Cardiac fibroblast (primary cell): ENCODE measurements around the gene LOXL3.

Experiments
- DNase-seq, 2 donors: peaks; one replicate each; pipeline versions ENCODE4 v3.0.0 to v3.0.0-alpha.2; 2010; ENCODE audit warnings: low read depth in 2 of 2
- H3K4me3 ChIP-seq, 2 donors: replicated peaks in 1 of 2; 1 replicate in 1 of 2; 2 replicates in 1 of 2; pipeline ENCODE4 v1.5.1; 2011; ENCODE audit warnings: low read depth in 2 of 2, low read length in 2 of 2, mild to moderate bottlenecking in 2 of 2, moderate library complexity in 1 of 2
- CTCF ChIP-seq: IDR thresholded peaks from one replicate; pipeline ENCODE4 v1.5.1; 2011; ENCODE audit warnings: low read depth, mild to moderate bottlenecking, low read length, inconsistent platforms

LOXL3 gene

GRCh38 chr2:74501335-74502071, 52.2 kb downstream of the LOXL3 start:
- no peak for TF ChIP-seq CTCF
- DNase-seq = no peak
- H3K4me3 ChIP-seq = peak overlapping the region in 1 of 2 donors; percentile 69

DNA sequence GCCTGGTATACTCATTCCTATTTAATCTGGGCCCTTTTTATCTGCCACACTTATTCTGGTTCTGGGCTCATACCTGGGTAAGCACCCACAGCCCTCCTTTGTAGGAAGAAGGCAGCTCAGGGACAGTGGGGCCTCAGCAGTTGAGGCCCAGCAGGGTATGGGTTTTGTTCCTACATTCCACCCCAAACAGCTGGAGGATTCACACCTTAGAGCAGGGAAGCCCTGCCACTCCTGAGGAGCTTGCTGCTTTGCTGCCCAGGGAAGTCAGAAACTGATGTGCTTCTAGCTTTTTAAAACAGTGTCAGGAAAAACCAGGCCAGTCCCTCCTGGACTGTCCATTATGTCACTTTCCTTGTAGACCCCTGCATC, 53.2 kb downstream of the LOXL3 start:
- no peak overlapping the region for H3K4me3 ChIP-seq
- TF ChIP-seq CTCF = no peak

DNA sequence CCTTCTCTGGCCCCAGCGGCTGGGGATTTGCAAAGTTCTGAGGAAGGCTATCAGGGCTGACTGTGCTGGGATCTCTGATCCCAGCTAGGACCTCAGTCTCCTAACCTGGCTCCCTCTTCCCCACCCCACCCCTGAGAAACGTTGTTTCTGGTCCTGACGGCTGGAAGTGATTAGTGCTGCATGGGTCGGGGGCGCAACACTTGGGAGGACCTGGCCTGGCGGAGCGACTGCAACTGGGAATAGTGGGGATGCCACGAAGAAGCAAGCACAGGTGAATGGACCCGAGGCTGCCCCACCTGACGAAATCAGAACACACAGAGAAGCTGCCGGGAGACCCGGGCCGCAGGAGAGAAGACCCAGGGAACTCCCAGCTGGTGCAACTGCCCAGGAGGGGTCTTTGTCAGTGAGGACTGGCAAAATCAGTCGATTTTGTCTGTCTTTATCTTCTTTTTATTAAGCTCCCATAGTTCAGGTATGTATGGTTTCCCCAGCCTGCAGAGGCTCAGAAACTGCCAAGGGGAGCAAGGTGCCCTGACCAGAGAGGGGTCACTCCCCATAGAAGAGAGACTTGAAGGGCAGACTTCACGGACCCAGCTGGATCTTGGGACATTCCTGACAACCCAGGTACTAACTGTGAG, 53.7 kb downstream of the LOXL3 start:
- no peak overlapping the region for H3K4me3 ChIP-seq
- no peak for DNase-seq
- TF ChIP-seq CTCF = no peak

More for the DNA sequence above, 53.2 kb downstream of the LOXL3 start:
- DNase-seq = no peak

DNA sequence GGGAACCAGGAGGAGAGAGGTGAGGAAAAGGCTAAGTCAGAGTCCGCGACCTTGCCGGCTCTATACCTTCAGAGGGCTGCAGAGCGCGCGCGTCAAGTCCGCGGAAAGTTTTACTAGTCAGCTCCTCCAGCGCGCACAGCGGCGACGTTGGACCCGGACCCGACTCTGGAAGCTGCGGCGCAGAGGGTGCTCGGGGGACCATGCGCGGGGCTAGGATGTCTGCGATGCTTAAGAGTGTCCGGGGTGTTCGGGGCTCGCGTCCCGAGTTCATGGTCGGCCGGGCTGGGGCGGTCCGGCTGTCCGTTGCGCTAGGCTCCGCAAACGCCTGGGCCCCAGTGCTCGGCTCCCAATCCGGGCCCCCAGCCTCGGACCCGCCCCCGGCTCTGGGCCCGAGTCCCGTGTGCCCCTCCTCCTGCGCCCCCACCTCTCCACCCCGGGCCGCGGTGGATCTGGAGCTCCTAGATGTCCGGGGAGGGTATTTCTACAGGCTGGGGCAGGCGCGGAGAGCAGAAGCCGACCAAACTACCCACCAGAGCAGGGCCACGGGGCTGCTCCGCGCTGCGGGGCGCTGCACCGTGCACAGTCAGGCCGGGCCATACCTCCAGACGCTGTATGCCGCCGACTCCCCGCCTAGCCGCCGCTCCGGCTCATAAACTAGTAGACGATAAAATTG, 54.3 kb downstream of the LOXL3 start, which contains the start of gene LBX2:
TSS of gene LBX2 (minus strand) at position 337 of the 673 bp plus-strand sequence. CDS start at position 271, 66 bp downstream.
- peak within 1 kb of the TSS; percentile 35 to 39 for H3K4me3 ChIP-seq
- no peak for TF ChIP-seq CTCF
- peak; percentile 33 to 35 for DNase-seq

DNA sequence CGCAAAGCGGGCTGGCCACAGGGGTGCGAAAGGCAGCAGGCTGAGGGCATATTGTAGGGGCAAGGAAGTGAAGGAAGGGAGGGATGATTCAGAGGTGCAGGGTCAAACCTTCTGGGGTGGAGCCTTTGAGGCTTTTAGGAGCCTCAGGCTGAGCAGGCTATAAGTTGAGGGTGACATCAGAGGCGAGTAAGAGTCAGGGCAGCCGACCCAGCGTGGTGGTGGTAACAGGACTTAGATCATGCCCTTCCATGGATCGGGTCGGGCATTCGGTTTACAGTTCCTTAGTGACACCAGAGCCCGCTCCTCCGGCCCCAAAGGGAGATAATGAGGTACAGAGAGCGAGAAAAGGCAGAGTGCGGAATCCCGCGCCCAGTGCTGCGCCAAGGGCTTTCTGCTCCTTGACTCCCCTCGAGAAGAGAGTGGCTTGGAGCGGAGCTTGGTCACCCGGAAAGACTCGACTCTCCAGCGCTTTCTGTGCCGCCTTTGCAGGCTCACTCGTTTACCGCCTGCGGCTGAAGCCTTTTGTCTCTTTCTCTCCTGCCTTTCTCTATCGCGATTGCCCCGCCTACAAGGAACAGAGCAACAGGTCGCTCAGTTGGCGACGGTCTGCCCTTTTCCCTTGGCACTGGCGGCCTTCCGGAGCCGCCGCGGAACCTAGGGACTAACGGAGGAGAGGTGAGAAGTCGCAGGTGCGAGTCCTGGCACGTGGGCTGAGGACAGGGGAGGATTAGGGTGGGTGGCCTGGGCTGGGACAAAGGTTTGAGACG, 55.1 kb downstream of the LOXL3 start:
- no peak for TF ChIP-seq CTCF
- peak overlapping the region; percentile 35 to 39 for H3K4me3 ChIP-seq
- DNase-seq = peak in 1 of 2 donors; percentile 43

GRCh38 chr2:74497777-74498499, 55.8 kb downstream of the LOXL3 start:
- H3K4me3 ChIP-seq = peak overlapping the region; percentile 35 to 39
- peak in 1 of 2 donors; percentile 14 for DNase-seq
- TF ChIP-seq CTCF = no peak
